ENCODE results near the gene KCNJ1.
A peak's percentile ranks its signal among the peaks of the same experiment; 100 is the strongest.

KCNJ1 gene

DNA sequence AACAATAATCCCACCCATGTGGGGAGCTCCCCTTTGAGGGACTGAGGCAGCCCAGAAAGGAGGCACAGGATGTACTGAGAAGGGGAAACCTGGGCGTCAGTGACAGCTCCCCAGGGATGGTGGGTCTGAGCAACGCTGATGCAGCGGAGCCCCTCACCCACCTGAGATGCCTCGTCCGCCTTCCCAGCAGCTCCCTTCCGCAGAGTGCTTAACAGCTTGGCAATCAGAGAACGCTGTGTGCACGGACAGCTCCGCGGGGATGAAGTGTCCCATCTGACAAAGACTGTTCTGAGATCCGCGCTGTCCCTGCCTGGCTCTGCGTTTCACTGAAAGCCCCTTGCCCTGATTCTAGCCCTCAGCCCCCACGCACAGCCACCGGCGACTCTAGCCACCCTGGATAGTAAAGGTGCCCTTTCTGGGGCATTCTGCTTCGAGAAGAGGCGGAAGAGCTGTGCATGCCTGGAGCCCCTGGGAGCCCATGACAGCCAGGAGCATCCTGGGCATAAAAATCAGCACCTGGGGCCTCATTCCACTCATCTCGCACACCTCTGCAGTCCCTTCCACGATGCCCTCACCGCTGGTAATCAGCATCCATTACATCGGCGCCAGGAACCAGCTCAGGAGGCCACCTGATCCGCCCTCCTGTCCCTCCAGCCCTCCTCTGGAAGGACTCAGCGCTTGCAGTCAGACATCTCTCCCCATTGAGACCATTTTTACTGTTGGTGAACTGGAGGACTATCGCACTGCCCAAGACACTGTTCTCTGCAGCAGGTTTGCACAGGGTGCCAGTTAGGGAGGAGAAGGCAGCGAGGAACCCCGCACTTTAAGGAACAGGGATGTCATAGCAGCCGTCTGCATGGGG lies 34.8 kb upstream of the KCNJ1 start:
- H3K27me3 ChIP-seq (ENCODE audit: control insufficient read depth in 1 of 2, insufficient read depth in 2 of 2, low read length in 2 of 2): peaks cover 0 to 8% of the 10 kb centered on the region in 2 donors
- H3K9me3 ChIP-seq (ENCODE audit: control insufficient read depth in 1 of 2, low read length in 2 of 2): no peaks in the 10 kb centered on the region
- no peaks in the 10 kb centered on the region for H3K36me3 ChIP-seq (ENCODE audit: control insufficient read depth in 1 of 2, insufficient read depth in 2 of 2, low read length in 2 of 2)
- no peak overlapping the region for H3K9ac ChIP-seq (ENCODE audit: low read depth in 1 of 2, low read length in 2 of 2)
- no peak overlapping the region for H3K27ac ChIP-seq (ENCODE audit: low read depth, low read length)
- H3K4me1 ChIP-seq (ENCODE audit: control insufficient read depth in 1 of 2, insufficient read depth in 2 of 2, low read length in 2 of 2): peaks cover 5 to 8% of the 10 kb centered on the region in 2 donors
- H3K4me3 ChIP-seq (ENCODE audit: low read depth in 1 of 2, low read length in 2 of 2): no peak overlapping the region

DNA sequence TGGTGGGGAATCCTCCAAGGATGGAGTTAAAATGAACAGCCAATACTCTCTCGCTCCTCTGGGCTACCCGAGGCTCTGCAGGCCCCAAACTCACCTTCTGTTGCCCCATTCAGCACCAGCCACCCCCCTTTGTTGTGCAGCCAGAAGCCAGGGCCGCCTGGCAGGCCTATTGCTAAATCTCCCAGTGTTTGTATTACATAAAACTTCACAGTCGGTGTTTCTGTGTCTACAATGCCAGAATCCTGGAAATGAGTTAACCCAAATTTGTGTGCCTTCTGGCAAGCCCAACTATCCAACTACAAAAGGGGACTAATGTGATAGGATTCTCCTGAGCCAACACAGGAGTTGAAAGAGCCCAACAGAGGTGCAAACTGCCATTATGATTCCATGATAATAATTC lies 33.4 kb upstream of the KCNJ1 start:
- Histone ChIP-seq H3K27me3 (ENCODE audit: control insufficient read depth in 1 of 2, insufficient read depth in 2 of 2, low read length in 2 of 2) (peaks cover 0 to 8% of the 10 kb centered on the region in 2 donors), H3K36me3 (ENCODE audit: control insufficient read depth in 1 of 2, insufficient read depth in 2 of 2, low read length in 2 of 2) (no peaks in the 10 kb centered on the region), H3K9ac (ENCODE audit: low read depth in 1 of 2, low read length in 2 of 2) (no peak overlapping the region), H3K4me3 (ENCODE audit: low read depth in 1 of 2, low read length in 2 of 2) (no peak overlapping the region), H3K4me1 (ENCODE audit: control insufficient read depth in 1 of 2, insufficient read depth in 2 of 2, low read length in 2 of 2) (no peaks in the 10 kb centered on the region), H3K27ac (ENCODE audit: low read depth, low read length) (no peak overlapping the region), H3K9me3 (ENCODE audit: control insufficient read depth in 1 of 2, low read length in 2 of 2) (no peaks in the 10 kb centered on the region)

DNA sequence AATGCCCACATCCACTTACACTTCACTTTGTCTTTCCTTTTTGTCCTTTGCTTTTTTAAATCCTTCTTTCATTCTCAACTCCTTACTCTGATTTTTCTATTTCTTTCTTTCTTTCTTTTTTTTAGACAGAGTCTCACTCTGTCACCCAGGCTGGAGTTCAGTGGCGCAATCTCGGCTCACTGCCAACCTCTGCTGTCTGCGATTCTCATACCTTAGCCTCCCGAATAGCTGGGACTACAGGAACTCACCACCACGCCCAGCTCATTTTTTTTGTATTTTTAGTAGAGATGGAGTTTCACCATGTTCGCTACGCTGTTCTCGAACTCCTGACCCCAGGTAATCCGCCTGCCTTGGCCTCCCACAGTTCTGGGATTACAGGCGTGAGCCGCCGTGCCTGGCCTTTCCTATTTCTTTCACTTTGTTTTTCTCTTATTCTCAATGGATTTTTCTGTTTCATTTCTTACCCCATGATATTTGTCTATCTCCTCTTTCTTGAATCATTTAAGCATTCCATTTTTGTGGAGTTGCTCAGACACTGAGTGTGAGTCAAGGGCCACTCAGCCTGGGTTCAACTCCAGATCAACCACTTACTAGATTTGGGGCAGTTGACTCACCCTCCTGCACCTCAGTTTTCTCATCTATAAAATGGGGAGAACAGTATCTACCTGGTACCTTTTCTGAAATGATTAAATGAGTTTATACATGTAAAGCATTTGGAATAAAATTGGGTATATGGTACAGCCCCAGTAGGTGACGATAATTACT lies 31.7 kb upstream of the KCNJ1 start:
- Histone ChIP-seq H3K27me3 (ENCODE audit: control insufficient read depth in 1 of 2, insufficient read depth in 2 of 2, low read length in 2 of 2) (no peaks in the 10 kb centered on the region), H3K9ac (ENCODE audit: low read depth in 1 of 2, low read length in 2 of 2) (no peak overlapping the region), H3K4me3 (ENCODE audit: low read depth in 1 of 2, low read length in 2 of 2) (no peak overlapping the region), H3K36me3 (ENCODE audit: control insufficient read depth in 1 of 2, insufficient read depth in 2 of 2, low read length in 2 of 2) (no peaks in the 10 kb centered on the region), H3K9me3 (ENCODE audit: control insufficient read depth in 1 of 2, low read length in 2 of 2) (no peaks in the 10 kb centered on the region), H3K27ac (ENCODE audit: low read depth, low read length) (no peak overlapping the region), H3K4me1 (ENCODE audit: control insufficient read depth in 1 of 2, insufficient read depth in 2 of 2, low read length in 2 of 2) (peaks cover 13 to 15% of the 10 kb centered on the region in 2 donors)

- H3K36me3 ChIP-seq (ENCODE audit: control insufficient read depth in 1 of 2, insufficient read depth in 2 of 2, low read length in 2 of 2): no peaks in the 10 kb centered on the region
- H3K9ac ChIP-seq (ENCODE audit: low read depth in 1 of 2, low read length in 2 of 2): no peak overlapping the region
- no peaks in the 10 kb centered on the region for H3K27me3 ChIP-seq (ENCODE audit: control insufficient read depth in 1 of 2, insufficient read depth in 2 of 2, low read length in 2 of 2)
- H3K27ac ChIP-seq (ENCODE audit: low read depth, low read length): no peak overlapping the region
- H3K9me3 ChIP-seq (ENCODE audit: control insufficient read depth in 1 of 2, low read length in 2 of 2): no peaks in the 10 kb centered on the region
- H3K4me1 ChIP-seq (ENCODE audit: control insufficient read depth in 1 of 2, insufficient read depth in 2 of 2, low read length in 2 of 2): peaks cover 15 to 20% of the 10 kb centered on the region in 2 donors
- H3K4me3 ChIP-seq (ENCODE audit: low read depth in 1 of 2, low read length in 2 of 2): no peak overlapping the region
These were observed 30.7 kb upstream of the KCNJ1 start for GRCh38 chr11:128897826-128898225.

DNA sequence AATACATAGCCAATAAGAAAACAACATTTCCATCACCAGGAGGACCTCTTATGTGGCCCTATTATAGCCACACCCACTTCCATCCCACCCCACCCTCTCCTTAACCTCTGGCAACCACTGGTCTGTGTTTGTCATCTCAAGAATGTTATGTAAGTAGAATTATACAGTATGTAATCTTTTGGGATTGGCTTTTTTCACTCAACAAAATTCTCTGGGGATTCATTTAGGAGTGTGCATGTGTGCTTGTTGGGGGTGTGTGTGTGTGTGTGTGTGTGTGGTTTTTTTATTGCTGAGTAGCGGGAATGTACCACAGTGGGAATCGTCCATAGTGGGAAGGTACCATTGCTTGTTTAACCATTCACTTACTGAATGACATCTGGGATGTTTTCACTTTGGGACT lies 29.3 kb upstream of the KCNJ1 start:
- Histone ChIP-seq H3K4me1 (ENCODE audit: control insufficient read depth in 1 of 2, insufficient read depth in 2 of 2, low read length in 2 of 2) (peaks cover 23% of the 10 kb centered on the region in 2 donors), H3K27ac (ENCODE audit: low read depth, low read length) (no peak overlapping the region), H3K27me3 (ENCODE audit: control insufficient read depth in 1 of 2, insufficient read depth in 2 of 2, low read length in 2 of 2) (no peaks in the 10 kb centered on the region), H3K4me3 (ENCODE audit: low read depth in 1 of 2, low read length in 2 of 2) (no peak overlapping the region), H3K36me3 (ENCODE audit: control insufficient read depth in 1 of 2, insufficient read depth in 2 of 2, low read length in 2 of 2) (no peaks in the 10 kb centered on the region), H3K9me3 (ENCODE audit: control insufficient read depth in 1 of 2, low read length in 2 of 2) (no peaks in the 10 kb centered on the region), H3K9ac (ENCODE audit: low read depth in 1 of 2, low read length in 2 of 2) (no peak overlapping the region)

GRCh38 chr11:128895526-128895925 lies 28.4 kb upstream of the KCNJ1 start:
- Histone ChIP-seq H3K27ac (ENCODE audit: low read depth, low read length) (no peak overlapping the region), H3K4me3 (ENCODE audit: low read depth in 1 of 2, low read length in 2 of 2) (no peak overlapping the region), H3K36me3 (ENCODE audit: control insufficient read depth in 1 of 2, insufficient read depth in 2 of 2, low read length in 2 of 2) (no peaks in the 10 kb centered on the region), H3K4me1 (ENCODE audit: control insufficient read depth in 1 of 2, insufficient read depth in 2 of 2, low read length in 2 of 2) (peaks cover 24 to 28% of the 10 kb centered on the region in 2 donors), H3K9ac (ENCODE audit: low read depth in 1 of 2, low read length in 2 of 2) (no peak overlapping the region), H3K9me3 (ENCODE audit: control insufficient read depth in 1 of 2, low read length in 2 of 2) (no peaks in the 10 kb centered on the region), H3K27me3 (ENCODE audit: control insufficient read depth in 1 of 2, insufficient read depth in 2 of 2, low read length in 2 of 2) (peaks cover 3% of the 10 kb centered on the region in 2 donors)

- H3K9ac ChIP-seq (ENCODE audit: low read depth in 1 of 2, low read length in 2 of 2): no peak overlapping the region
- H3K4me3 ChIP-seq (ENCODE audit: low read depth in 1 of 2, low read length in 2 of 2): no peak overlapping the region
- H3K9me3 ChIP-seq (ENCODE audit: control insufficient read depth in 1 of 2, low read length in 2 of 2): no peaks in the 10 kb centered on the region
- H3K27me3 ChIP-seq (ENCODE audit: control insufficient read depth in 1 of 2, insufficient read depth in 2 of 2, low read length in 2 of 2): peaks cover 9 to 11% of the 10 kb centered on the region in 2 donors
- H3K36me3 ChIP-seq (ENCODE audit: control insufficient read depth in 1 of 2, insufficient read depth in 2 of 2, low read length in 2 of 2): no peaks in the 10 kb centered on the region
- no peak overlapping the region for H3K27ac ChIP-seq (ENCODE audit: low read depth, low read length)
- peaks cover 28 to 36% of the 10 kb centered on the region in 2 donors for H3K4me1 ChIP-seq (ENCODE audit: control insufficient read depth in 1 of 2, insufficient read depth in 2 of 2, low read length in 2 of 2)
These were observed 27.6 kb upstream of the KCNJ1 start for GRCh38 chr11:128894685-128895084.

GRCh38 chr11:128894286-128894681 lies 27.2 kb upstream of the KCNJ1 start:
- H3K27me3 ChIP-seq (ENCODE audit: control insufficient read depth in 1 of 2, insufficient read depth in 2 of 2, low read length in 2 of 2): peaks cover 9 to 13% of the 10 kb centered on the region in 2 donors
- H3K9me3 ChIP-seq (ENCODE audit: control insufficient read depth in 1 of 2, low read length in 2 of 2): no peaks in the 10 kb centered on the region
- H3K36me3 ChIP-seq (ENCODE audit: control insufficient read depth in 1 of 2, insufficient read depth in 2 of 2, low read length in 2 of 2): no peaks in the 10 kb centered on the region
- H3K4me1 ChIP-seq (ENCODE audit: control insufficient read depth in 1 of 2, insufficient read depth in 2 of 2, low read length in 2 of 2): peaks cover 28 to 36% of the 10 kb centered on the region in 2 donors
- H3K4me3 ChIP-seq (ENCODE audit: low read depth in 1 of 2, low read length in 2 of 2): no peak overlapping the region
- H3K9ac ChIP-seq (ENCODE audit: low read depth in 1 of 2, low read length in 2 of 2): no peak overlapping the region
- H3K27ac ChIP-seq (ENCODE audit: low read depth, low read length): no peak overlapping the region

DNA sequence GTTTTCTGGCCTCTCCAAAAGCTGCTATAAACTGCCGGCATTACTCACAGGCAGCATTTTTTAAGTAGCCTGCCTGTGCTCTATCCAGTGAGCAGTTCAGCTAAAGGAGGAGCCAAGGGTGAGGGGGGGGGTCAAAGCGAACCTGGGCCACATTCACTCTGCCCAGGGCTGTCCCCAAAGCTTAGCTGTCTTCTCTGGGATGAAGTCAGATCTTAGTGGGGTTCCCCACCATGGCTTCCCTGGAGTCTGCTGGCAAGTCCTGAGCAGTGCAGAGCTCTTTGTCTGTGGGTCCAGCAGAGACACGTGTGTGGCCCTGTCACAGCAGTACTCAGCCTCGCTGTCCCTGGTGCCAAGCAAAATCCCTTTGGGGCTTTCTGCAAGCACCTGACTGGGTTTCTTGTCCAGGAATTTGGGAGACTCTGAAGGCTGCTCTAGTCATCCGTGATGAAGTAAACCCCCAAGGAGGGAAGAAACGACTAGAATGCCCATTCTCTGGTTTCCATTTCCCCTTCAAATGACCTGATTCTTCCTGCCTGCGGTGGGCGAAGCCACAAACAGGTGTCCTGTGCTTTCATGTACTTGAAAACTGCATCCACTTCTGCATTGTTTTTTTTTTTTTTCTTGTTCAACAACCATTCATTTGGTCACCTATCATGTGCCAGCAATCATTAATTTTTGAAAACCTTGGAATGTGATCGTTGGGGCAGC lies 26.6 kb upstream of the KCNJ1 start:
- Histone ChIP-seq H3K4me3 (ENCODE audit: low read depth in 1 of 2, low read length in 2 of 2) (no peak overlapping the region), H3K36me3 (ENCODE audit: control insufficient read depth in 1 of 2, insufficient read depth in 2 of 2, low read length in 2 of 2) (no peaks in the 10 kb centered on the region), H3K9ac (ENCODE audit: low read depth in 1 of 2, low read length in 2 of 2) (peak overlapping the region in 1 of 2 donors; percentile 9), H3K27ac (ENCODE audit: low read depth, low read length) (no peak overlapping the region), H3K27me3 (ENCODE audit: control insufficient read depth in 1 of 2, insufficient read depth in 2 of 2, low read length in 2 of 2) (peaks cover 9 to 13% of the 10 kb centered on the region in 2 donors), H3K4me1 (ENCODE audit: control insufficient read depth in 1 of 2, insufficient read depth in 2 of 2, low read length in 2 of 2) (peaks cover 28 to 36% of the 10 kb centered on the region in 2 donors), H3K9me3 (ENCODE audit: control insufficient read depth in 1 of 2, low read length in 2 of 2) (no peaks in the 10 kb centered on the region)
